NOMO-1 treated with DMSO at 0.1 percent for 48 hours (cell line): Measurements from ENCODE around the gene CLDN2.
"Not testable (repeated sequence)": the region's sequence is repeated elsewhere in the genome, so short reads cannot be mapped to it uniquely, and the experiment has no call there.

ENCODE experiments used
- DNase-seq: peaks from one replicate; lab custom pipeline; 2025; ENCODE audit not compliant: unreplicated experiment; lab: John Stamatoyannopoulos, UW

The CLDN2 gene

DNA sequence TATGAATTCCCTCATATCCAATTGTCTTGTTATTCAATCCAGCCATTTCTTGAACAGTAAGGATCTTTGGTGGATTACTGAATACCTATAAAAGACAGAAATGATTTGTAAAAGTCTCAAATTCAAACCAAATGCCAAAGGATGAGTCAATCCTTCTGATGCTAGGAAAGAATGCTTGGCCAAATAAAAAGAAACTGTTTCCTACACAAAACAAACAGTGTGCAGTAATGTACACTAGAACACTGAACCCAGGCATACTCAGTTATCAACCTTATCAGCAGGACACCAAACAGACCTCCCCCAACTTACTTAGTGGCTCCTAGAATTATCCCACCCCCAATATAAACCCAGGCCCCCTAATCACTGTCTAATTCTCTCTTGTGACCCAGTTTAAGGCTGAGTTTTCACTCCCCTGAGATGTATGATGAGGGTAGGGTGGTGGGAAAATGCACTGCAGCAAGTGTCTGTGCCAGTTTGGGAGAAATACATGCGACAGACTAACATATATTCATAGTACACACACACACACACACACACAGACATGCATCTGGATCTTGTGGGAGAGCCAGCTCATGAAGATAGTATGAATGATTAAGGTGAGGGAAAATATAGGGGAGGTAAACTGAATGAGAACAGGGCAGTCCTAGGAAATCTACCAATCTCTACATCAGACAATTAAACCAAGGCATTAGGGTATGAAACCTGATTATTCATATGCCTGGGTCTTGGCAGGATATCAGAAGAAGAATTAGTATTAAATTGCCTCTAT is 35.0 kb downstream of the CLDN2 start:
- DNase-seq: no peak

DNA sequence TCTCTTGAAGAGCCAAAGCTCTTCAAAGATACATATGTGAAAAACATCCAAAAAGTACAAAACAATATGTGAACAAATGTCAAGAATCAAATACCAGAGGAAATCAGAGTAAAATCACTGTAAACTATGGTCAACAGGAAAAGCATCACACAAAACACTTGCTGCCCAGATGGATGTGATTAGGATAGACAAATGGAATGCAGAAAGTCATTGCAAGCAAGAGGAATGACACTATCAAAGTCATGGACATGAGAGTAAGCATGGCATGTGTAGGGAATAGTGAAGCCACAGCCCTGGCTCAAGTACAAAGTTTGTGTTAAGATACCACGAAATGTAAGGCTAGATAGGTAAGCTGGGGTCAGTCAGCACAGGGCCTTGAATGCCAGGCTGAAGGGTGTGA is 37.7 kb downstream of the CLDN2 start:
- no peak for DNase-seq

DNA sequence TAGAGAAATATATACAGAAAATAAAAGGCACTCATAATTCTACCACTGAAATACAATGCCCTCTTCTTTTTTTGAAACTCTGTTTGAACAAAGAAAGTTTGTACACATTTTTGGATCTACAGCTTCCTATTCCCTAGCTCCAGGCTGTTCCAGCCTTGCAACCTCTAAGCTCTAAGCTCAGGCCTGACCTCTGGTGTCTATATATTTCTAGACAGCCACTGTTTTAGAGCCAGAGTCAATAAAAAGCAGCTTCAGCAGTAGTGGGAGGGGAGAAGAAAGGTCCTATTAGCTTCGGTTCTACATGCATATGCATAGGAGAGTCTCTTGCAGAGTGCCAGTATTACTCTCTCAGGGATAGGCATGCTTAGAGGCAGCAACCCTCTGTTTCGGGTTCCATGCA is 39.7 kb downstream of the CLDN2 start:
- no peak for DNase-seq

DNA sequence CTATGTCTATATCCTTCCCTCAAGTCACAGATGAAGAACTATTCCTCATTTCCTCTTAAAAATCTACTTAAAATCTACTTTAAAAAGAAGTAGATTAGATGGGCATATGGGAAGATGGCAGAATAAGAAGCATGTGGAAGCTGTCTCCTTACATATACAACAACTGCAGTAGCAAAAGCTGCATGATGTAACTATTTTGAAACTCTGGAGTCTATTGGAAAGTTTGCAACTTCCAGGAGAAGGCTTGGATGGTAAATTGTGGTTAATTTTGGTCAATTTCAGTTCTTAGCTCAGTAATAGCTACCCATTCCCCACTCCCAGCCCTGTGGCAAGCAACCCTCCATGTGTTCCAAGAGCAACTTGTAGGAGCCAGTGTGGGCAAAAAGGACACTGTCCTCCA is 42.9 kb downstream of the CLDN2 start:
- DNase-seq: no peak

DNA sequence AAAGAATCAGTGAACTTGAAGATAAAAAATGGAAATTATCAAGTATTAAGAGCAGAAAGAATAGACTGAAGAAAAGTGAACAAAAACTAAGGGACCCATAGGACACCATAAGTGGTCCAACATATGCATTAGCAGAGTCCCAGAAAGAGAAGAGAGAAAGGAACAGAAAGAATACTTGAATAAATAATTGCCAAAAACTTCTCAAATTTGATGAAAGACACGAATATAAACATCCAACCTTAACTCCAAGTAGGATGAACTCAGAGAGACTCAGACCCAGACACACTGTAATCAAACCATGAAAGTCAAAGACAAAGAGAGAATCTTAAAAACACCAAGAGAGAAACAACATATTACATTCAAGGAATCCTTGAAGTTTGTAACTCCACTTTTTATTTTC is 44.1 kb downstream of the CLDN2 start:
- no peak for DNase-seq

DNA sequence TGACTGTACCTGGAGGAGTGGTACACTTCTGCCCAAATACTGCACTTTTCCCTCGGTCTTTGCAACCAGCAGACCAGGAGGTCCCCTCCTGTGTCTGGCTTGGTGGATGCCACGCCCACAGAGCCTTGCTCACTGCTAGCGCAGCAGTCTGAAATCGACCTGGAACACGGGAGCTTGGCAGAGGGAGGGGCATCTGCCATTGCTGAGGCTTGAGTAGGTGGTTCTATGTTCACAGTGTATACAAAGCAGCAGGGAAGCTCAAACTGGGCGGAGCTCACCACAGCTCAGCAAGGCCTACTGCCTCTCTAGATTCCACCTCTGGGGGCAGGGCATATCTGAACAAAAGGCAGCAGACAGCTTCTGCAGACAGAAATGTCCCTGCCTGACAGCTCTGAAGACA is 46.3 kb downstream of the CLDN2 start:
- DNase-seq: not testable (repeated sequence)

DNA sequence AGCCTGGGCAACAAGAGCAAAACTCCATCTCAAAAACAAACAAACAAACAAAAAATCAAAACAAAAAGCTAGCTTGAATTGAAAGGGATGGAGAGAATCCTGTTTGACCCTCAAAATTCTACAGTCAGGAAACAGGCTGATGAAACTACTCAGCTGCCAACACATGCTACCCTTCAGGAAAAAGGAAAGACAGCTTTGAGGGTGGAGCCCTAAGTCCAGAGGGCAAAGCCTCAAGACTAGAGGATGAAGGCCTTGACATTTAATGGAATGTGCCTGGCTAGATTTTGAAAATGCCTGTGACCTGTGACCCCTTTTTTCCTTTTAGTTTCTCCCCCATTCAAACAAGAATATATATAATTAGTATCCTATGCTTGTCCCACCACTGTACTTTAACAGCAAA is 52.7 kb downstream of the CLDN2 start:
- DNase-seq: no peak

DNA sequence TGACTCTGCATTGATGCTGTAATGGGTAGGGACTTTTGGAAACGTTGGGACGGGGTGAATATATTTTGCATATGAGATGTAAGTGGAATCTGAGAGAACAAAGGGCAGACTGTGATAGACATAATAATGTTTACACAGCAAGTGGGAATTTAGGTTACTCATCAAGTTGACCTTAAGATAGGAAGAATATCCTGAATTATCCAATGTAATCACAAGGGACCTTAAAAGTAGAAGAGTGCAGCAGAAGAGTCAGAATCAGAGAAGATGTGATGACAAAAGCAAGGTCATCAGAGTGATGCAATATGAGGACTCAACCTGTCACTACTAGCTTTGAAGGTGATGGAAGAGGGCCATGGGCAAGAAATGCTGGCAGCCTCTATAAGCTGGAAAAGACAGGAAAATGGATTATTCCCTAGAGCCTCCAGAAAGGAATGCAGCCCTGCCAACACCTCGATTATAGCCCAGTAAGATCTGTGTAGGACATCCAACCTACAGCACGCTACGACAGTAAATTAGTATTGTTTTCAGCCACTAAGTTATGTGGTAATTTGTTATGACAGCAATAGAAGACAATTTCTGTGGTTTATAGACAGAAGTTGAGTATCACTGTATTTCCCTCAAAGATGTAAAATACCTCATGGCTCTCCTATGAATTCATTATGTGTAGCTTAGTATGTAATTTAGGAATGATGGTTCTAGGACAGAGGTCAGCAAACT is 53.4 kb downstream of the CLDN2 start:
- DNase-seq: no peak

DNA sequence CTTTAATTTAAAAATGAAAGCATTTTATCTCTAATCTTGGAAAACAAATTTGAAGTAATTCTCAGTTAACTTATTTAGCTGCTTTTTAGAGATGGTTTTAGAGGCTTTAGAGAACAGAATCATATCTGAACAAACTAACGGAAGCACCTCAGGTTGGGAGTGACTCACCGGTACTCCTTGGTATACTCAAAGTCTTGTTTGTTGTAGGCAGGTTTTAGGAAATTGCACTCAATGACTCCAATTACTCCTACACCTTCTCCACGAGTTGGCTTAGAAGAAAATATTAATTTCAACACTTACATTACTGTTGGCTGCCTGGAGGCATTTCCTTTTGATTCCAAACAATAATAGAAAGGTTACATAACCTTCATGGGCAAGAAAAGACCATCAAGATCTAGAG is 56.2 kb downstream of the CLDN2 start:
- no peak for DNase-seq
